HG02763 (cell line): ENCODE data around the gene SHLD2.
"Not testable (repeated sequence)": the region's sequence is repeated elsewhere in the genome, so short reads cannot be mapped to it uniquely, and the experiment has no call there.

ENCODE experiments used
- ATAC-seq: cut with Tn5 transposase; IDR thresholded peaks from one replicate; pipeline ENCODE4 v1.9.1; 2021; ENCODE audit warnings: mild to moderate bottlenecking, moderate library complexity; ENCODE audit not compliant: unreplicated experiment

Gene SHLD2

DNA sequence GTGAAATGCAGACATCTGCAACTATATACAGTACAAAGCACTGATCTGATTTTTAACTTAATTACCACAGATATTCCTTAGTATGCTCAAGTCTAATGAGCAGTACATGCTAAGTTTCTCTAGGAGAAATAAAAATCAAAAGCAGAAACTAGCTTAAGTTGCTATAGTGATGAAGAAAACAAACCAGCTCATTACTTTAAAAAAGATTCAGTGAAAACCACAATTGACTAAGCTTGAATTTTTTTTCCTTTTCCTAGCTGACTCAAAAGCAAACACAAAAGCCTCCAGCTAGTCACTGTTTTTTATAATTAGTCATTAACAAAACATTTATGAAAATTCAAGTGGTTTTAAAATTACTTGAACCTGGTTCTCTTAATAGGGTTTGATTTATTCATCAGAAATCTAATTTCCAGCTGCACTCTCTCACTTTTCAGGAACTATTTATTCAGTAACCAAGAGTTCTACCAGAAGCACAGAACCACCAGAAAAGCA is 10.7 kb upstream of the SHLD2 start:
- ATAC-seq, result not testable (repeated sequence)

DNA sequence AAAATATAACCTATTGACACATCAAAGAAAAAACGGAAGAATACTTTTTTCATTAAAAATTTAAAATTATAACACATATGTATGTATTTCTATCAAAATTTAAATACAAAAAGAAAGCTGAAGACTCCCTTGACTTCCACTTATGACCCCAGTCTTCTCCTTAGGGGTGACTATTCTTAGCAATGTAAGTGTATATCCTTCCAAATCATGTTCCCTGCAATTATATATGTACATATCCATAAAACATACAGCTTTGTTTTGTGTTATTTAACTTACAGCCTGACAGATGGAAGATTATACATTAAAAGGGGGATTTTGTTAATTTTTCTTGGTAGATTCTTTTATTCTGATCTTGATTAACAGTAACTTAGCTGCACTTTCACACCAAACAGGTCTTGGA is 9.5 kb upstream of the SHLD2 start:
- ATAC-seq, result no peak

DNA sequence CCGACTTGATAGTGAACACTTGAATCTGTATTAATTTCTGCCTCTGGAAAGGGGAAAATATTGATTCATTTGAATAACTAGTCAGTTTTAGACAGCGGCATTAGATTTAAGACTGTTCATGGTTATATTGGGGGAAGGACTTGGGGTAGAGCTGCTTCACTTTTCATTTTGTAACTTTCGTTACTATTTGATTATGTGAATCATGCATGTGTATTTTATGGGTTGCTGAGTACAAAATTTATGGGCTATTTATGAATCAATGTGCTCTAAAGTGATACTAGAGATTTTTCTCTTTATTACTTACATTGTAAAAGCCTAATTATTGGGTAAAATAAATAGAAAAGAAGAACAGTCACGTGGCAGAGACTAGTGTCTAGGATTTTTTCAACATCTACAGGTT is 5.3 kb upstream of the SHLD2 start:
- no peak for ATAC-seq

DNA sequence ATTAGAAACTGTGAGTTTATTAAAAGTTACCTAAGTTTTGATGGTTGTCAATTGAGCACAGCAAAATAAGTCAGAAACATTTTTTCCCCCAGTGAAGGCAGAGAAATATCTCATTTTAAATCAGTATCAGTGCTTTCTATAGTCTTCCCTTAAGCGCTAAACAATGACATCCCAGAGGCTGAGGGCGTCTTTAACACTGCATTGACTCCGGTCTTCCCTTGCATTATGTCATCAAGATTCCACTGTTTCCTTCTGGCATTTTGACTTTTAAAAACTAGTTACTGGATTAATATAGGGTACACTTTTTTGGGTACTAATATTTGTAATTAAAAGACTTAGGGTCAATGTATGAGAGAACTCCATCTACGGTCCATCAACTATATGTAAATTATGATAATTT is 4.2 kb upstream of the SHLD2 start:
- ATAC-seq, result no peak

DNA sequence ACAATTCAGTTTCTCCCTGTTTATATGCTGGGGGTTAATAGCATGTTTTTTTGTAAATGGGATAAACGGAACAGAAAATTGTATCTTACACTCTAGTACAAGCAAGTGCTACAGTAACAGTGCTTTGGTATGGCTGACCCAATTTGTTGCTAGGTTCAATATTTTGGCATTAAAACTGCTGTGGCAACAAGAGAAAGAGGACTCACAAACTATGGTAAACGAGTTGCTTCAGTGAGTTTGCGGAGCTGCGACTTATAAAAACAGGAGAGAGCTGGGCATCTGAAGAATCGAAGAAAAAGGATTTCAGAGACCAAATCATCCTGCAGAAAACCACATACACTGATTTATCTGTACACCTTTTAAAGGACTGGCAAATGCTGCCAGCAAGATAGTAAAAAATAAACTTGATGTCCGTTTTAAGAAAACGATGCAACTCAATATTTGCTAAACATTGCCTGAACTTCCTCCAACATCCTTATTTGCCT is 2.6 kb upstream of the SHLD2 start:
- no peak for ATAC-seq

DNA sequence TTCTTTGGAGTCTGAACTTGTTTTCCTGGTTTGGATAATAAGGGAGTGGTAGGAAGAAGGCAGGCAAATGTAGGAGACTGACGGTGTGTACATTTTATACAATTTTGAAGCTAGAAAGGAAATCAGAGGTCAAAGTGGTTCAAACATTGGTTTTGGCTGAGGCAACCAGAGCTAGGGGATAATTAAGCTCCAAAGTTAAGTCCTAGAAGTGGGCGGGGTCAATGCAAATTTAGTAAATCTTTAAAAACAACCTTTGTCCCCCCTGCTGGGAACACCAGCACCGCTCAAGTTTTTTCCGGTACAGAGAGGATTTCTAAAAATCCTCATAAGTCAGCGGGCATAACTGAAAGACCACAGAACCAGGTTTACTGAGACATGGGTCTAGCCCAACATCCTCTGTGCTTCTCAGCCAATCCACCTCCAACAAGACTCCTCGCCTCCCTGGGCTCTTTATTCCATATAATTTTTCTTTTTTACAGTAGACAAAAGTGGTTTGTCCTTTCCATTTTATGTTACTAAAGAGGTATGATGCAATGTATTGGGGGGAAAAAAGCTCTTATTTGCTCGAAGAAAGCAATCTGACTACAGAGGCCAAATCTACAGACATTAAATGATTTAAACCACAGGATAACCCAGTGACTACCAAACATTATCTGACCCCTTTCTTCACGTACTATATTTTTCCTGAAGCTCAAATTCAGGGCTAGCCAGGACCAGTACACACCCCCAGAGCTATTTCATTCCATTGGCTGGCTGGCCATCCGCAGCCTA is 2.0 kb upstream of the SHLD2 start:
- no peak for ATAC-seq

DNA sequence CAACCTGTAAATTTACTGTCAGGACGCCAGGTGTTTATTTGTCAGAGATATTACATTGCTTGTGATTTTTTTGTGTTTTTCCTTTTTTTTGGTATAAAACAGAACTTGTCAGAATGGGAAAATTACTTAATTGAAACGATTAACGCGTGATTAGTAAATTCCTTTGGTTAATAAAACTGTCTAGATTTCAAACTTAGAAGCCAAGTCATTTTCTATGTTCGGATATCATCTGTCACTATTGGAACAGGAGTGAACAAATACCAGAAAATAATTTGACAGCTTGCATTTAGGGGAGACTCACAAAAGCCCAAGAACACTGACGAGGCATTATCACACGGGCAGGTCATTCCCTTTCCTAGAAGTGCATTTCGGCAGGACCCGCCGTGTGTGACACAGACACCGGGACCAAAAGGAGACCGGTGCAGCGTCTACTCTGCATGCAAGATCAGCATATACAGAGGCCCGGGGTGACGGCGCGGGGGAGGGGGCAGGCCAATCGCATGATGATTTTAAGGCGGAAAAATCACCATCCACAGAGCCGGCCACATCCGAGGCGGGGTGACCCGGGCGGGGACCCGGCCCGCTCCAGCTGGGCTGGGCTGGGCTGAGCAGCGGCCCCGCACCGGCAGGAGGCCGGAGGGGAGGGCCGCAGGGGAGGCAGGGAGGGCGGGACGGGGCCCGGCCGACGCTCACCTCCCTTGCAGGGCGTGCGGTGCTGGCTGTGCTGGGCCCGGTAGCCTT is 1.2 kb upstream of the SHLD2 start:
- ATAC-seq, result peak; percentile 25

DNA sequence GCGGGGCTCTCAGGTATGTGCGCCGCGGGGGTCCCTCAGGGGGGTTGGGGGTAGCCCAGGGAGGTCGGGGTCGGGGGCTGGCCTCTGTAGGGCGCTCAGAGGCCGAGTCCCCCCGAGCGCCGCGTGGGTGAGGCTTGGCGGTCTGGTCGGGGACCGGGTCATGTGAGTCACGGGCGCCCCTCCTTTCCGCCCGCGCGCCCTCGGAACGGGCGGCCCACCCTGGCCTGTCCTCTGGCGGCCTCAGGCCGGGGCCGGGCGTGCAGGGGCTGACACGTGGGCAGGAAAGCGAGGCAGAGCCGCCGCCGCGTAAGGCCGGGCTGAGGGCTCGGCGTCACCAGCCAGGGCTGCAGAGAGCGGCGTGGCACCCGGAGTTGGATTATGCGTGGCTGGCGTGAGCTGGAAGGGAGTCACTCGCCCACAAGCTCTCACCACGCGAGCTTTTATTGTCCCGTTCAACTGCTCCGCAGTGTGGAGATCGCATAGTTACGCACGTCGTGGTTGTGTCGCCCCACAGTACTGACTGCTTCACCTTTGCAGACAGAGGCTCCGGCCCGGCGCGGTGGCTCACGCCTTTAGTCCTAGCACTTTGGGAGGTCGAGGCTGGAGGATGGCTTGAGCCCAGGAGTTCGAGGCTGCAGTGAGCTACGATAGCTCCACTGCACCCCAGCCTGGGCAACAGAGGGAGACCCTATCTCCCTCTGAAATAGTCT is 385 bp downstream of the SHLD2 start:
- peak; percentile 52 for ATAC-seq

DNA sequence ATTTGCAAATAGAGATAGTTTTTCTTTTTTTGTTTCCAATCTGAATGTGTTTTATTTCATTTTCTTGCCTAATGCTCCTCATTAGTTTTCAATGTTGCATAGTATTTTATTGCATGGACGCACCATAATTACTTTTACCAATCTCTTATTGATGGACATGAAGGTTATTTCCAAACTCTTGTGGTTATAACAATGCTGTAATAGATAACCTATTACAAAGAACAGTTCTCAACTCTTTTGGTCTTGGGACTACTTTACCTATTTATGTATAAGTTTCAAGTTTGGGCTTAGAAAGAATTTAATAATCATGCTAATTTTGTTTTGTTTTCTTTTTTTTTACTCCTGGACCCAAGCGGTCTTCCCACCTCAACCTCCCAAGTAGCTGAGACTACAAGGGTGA is 7.0 kb downstream of the SHLD2 start:
- ATAC-seq, result no peak

DNA sequence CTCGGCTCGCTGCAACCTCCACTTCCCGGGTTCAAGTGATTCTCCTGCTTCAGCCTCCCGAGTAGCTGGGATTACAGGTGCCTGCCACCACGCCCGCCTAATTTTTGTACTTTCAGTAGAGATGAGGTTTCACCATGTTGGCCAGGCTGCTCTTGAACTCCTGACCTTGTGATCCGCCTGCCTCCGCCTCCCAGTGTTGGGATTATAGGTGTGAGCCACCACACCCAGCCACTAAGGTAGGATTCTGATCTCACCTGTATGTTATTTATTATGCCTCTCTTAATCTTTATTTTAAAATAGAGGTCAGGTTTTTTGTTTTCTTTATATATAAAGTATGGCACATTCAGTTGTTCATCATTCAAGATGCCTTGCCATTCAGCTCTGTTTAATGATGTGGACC is 9.7 kb downstream of the SHLD2 start:
- not testable (repeated sequence) for ATAC-seq

DNA sequence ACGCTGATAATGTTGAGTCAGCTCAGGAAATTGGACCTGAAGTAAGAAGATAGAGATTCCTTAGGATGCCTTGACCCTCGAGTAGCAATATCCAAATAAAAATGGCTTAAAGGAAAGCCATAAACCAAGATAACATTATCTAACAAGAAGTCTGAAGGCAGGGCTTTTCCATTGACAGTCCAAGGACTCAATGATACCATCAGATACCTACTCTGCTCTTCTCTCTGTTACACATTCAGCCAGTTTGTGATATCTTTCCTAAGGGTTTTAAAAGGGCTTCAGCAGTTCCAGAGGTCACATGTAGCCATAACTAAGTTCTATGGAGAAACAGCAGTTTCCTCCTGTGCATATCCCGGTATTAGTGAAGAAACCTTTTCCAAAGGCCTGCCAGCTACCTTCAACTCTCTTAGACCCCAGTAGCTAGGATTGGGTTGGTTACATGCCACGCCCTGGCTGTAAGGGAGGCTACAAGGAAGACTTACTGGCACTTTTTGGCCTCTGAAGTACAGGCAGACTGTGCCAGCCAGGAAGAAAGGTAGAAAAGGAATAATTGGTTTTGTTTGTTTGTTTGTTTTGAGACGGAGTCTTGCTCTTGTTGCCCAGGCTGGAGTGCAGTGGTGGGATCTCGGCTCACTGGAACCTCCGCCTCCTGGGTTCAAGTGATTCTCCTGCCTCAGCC is 10.6 kb downstream of the SHLD2 start:
- ATAC-seq, result no peak

DNA sequence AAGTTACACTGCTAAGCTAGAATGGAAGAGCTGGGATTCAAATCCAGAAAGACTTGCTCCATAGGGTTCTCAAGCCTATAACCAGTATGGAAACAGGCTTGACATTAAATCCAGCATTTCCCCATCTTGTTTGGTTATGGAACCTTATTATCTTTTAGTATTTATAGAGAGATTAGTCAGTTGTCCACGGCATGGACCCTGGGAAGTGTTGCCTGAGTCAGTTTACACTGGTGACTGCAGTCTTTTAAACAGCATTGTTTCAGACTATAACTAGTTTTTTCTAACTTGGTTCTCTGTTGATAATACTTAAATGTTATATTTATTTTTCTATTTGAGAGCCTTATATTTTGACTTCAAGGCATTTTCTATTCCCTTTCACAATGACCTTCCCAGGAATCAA is 23.1 kb downstream of the SHLD2 start:
- not testable (repeated sequence) for ATAC-seq

DNA sequence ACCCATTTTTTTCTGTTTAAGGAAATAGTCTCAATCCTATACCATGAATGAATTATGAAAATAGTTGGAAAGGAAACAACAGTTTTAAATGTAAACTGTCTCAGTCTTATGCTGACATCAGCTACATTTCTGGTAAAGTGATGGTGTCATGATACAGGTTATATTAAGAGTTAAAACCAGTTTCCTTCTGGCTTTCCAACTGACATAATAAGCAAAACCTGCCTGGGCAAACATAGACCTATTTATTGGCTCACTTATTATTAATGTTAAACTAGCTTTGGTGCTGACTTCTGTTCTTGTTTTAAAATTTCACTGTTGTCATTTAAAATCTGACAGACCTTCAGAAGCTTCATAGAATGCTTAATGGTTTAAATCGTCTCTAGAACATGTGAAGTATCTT is 24.0 kb downstream of the SHLD2 start:
- not testable (repeated sequence) for ATAC-seq

DNA sequence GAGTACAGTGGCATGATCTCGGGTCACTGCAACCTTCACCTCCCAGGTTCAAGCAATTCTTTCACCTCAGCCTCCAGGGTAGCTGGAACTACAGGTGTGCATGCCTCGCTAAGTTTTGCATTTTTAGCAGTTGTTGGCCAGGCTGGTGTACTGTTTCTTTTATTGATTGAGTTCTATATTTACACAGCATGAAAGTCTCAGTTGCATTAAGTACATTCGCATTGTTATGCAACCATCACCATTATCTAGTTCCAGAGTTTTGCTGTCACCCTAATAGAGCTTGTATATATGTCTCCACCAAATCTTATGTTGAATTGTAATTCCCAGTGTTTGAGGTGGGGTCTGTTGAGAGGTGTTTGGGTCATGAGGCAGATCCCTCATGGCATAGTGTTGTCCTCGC is 28.3 kb downstream of the SHLD2 start:
- ATAC-seq, result not testable (repeated sequence)

DNA sequence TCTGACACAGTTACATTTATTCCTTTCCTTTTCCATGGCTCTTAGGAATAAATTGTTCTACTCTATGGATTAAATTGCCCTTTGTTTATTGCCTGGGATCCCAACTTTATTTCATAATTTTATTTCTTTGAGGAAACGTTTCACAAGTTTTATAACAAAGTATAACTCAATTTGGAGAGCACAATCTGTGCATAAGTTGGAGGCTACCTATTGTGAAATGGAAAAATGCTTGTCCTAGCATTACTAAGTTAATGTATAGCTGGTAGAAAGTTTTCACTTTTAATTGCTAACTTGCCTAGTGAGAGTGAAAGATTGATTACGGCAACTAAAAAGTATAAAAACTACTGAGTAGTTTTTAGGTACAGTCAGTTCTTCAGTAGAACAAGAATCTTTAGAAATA is 32.0 kb downstream of the SHLD2 start:
- not testable (repeated sequence) for ATAC-seq

DNA sequence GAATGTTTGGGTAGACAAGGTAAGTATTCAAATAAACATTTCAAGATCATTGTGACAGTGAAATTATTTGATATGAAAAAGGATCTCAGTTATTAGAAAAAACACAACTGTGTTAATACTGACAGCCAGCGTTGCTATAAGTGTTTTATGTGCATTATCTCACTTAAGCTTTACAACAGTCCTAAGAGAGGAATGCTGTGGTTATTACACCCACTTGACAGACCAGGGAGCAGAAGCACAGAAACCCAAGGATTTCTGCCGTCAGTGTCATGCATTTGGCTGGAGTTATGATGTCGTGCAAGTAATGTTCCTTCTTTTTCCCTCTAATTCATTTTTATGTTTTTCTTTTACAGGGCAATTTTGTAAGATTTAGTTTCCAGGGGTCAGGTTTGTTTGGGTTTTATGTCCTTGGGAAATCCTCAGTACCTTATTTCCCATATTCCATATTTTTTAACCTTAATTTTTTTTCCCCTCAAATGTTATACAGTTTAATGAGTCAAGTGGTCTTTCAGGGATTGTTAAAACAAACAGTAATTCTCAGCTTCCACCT is 32.7 kb downstream of the SHLD2 start:
- not testable (repeated sequence) for ATAC-seq

DNA sequence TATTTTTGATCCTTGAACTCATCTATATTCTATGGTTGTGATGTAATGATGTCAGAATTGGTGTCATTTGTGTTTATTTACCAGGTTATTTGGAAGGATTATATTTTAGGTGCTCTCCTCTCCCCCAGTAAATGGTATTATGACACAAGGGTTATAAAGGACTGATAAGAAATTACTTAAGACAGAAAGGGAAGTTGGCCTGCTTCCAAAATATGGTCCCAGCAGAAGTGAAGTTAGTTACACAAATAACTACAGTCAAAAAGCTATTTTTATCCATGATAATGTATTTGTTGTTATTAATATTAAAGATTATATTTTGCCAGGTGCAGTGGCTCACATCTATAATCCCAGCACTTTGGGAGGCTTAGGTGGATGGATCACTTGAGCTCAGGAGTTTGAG is 37.2 kb downstream of the SHLD2 start:
- ATAC-seq, result not testable (repeated sequence)

DNA sequence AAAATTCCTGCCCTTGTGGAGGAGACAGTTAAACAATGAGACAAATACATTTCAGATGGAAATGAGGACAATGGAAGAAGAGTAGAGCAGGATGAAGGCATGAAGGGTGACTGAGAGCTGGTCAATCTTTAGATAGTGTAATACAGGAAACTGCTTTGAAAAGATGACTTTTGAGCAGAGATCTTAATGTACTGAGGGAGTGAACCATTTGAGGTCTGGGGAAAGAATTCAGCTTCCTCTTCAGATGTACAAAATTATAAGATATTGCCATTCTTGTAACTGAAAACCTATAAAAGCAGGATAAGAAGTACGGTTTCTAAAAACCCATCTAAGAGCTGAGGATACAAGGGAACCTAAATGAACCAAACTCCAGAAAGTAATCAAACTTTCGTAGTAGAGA is 38.9 kb downstream of the SHLD2 start:
- ATAC-seq, result not testable (repeated sequence)

DNA sequence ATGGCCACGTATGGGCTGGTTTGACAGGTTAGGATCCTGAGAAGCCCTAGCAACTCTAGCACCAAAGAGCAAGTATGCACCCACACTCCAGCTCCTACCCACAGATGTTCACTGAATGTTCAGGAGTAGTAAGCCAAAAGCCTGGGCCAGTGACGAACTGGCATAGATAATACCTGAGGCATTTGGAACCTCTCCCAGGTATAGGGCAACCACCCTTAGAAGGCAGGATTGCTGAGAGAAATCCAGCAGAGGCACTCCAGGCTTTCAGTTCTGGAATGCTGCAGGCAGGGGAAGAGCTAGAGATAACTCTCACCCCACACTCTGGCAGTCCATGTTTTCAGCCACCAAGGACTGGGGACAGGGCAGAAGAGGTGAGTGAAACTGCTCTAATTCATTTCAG is 39.4 kb downstream of the SHLD2 start:
- ATAC-seq, result not testable (repeated sequence)

DNA sequence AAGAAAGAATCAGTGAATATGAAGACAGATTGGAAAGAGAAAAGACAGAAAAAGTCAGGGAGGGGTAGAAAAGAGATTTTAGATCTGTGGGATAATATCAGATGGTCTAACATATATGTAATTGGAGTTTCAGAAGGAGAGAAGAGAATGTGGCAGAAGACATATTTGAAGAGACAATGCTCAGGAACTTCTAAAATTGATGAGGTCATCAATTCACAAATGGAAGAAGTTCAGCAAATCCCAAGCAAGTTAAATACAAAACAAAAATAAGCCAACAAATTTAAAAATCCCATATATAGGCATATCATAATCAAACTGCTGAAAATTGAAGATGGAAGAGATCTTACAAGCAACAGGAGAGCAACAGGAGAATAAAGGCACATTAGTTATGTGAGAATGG is 42.5 kb downstream of the SHLD2 start:
- not testable (repeated sequence) for ATAC-seq
